Keratinocyte (primary cell): Measurements from ENCODE around the gene PUS7L. TPM values are rescaled to one million over a fixed set of nuclear protein-coding genes. Genes with fewer than 3 reads are reported as not detected.
"Not testable (repeated sequence)": the region's sequence is repeated elsewhere in the genome, so short reads cannot be mapped to it uniquely, and the experiment has no call there.

ENCODE experiments used
- DNase-seq: peaks from one replicate; pipeline ENCODE4 v3.0.0-alpha.2; 2011; ENCODE audit warnings: low read depth, missing footprints, low spot score
- FAIRE-seq: peaks from 2 replicates; lab custom pipeline; 2011; peaks lifted over from hg19 to GRCh38; lab: Jason Lieb, UNC
- H2AFZ ChIP-seq: 2 replicates; pipeline ENCODE4 v1.6.0; 2012; ENCODE audit warnings: low read length, control low read depth, inconsistent platforms; ENCODE audit not compliant: control insufficient read depth
- H3K27ac ChIP-seq: 2 replicates; pipeline ENCODE4 v1.5.1; 2011; ENCODE audit warnings: low read length; ENCODE audit not compliant: control insufficient read depth, insufficient read depth
- H3K27me3 ChIP-seq: 3 replicates; pipeline ENCODE4 v1.6.0; 2011; ENCODE audit warnings: low read length; ENCODE audit not compliant: control insufficient read depth, insufficient read depth; ENCODE audit errors: extremely low read depth
- H3K36me3 ChIP-seq, 2 experiments: 2 replicates in 1 of 2; 3 replicates in 1 of 2; pipeline ENCODE4 v1.5.1; 2011; ENCODE audit warnings: low read length in 2 of 2, mild to moderate bottlenecking in 1 of 2; ENCODE audit not compliant: control insufficient read depth in 2 of 2, insufficient read depth in 2 of 2; ENCODE audit errors: extremely low read depth in 1 of 2
- H3K4me1 ChIP-seq: 3 replicates; pipeline ENCODE4 v1.5.1; 2011; ENCODE audit warnings: low read length; ENCODE audit not compliant: control insufficient read depth, insufficient read depth; ENCODE audit errors: extremely low read depth
- H3K4me2 ChIP-seq: 3 replicates; pipeline ENCODE4 v1.6.0; 2011; ENCODE audit warnings: low read depth, low read length; ENCODE audit not compliant: control insufficient read depth, insufficient read depth; ENCODE audit errors: extremely low read depth
- H3K4me3 ChIP-seq, 3 experiments: fragments of 200-600 bp in 1 of 3; sonication (generic) in 1 of 3; 2 replicates in 2 of 3; 3 replicates in 1 of 3; pipeline ENCODE4 v1.5.1; 2011 to 2016; ENCODE audit warnings: low read length in 3 of 3, mild to moderate bottlenecking in 3 of 3, control low read depth in 2 of 3, inconsistent platforms in 1 of 3, low read depth in 1 of 3, mixed read lengths in 1 of 3, mixed run types in 1 of 3, moderate library complexity in 1 of 3; ENCODE audit not compliant: control insufficient read depth in 2 of 3, insufficient read depth in 2 of 3; ENCODE audit errors: extremely low read depth in 1 of 3
- H3K79me2 ChIP-seq: 2 replicates; pipeline ENCODE4 v1.6.0; 2012; ENCODE audit warnings: low read length; ENCODE audit not compliant: control insufficient read depth, insufficient read depth
- H3K9ac ChIP-seq: 3 replicates; pipeline ENCODE4 v1.6.0; 2011; ENCODE audit warnings: low read length; ENCODE audit not compliant: control insufficient read depth, insufficient read depth; ENCODE audit errors: extremely low read depth
- H3K9me1 ChIP-seq: 3 replicates; pipeline ENCODE4 v1.6.0; 2011; ENCODE audit warnings: low read length; ENCODE audit not compliant: control insufficient read depth, insufficient read depth; ENCODE audit errors: extremely low read depth
- H3K9me3 ChIP-seq: 2 replicates; pipeline ENCODE4 v1.5.1; 2012; ENCODE audit warnings: low read depth, low read length; ENCODE audit not compliant: control insufficient read depth
- H4K20me1 ChIP-seq: 3 replicates; pipeline ENCODE4 v1.6.0; 2011; ENCODE audit warnings: low read length; ENCODE audit not compliant: control insufficient read depth, insufficient read depth; ENCODE audit errors: extremely low read depth
- EZH2 ChIP-seq: IDR thresholded peaks from one replicate; pipeline ENCODE4 v1.6.1; 2012; ENCODE audit warnings: inconsistent platforms, mild to moderate bottlenecking, low read length, moderate library complexity
- dilution Hi-C: fragments of 300-500 bp; cut with MboI; formaldehyde crosslinking; loops from one replicate; pipeline ENCODE4 v1.7.0; 2020; ENCODE audit warnings: low sequenced_read_pairs; ENCODE audit not compliant: extremely low pct_ligation_motif_present
- polyA plus RNA-seq, 5 experiments: library from polyadenylated mRNA; depleted of rRNA in 3 of 5; stranded (reverse) in 3 of 5; stranded (forward) in 1 of 5; unstranded in 1 of 5; fragments of >200 nt; gene quantifications; 1 replicate in 1 of 5; 2 replicates in 3 of 5; 3 replicates in 1 of 5; pipeline versions ENCODE4 v1.2.1 to v1.2.3, GENCODE V29; 2011 to 2012; ENCODE audit warnings: missing spikeins in 2 of 5, low read depth in 1 of 5, low replicate concordance in 1 of 5
- TF ChIP-seq, protein P1 (sequence below), 3 experiments: IDR thresholded peaks in 1 of 3; conservative IDR thresholded peaks in 1 of 3; optimal IDR thresholded peaks in 1 of 3; 2 replicates in 2 of 3; 3 replicates in 1 of 3; pipeline versions ENCODE3 to v1.5.1; 2011; ENCODE audit warnings: low read length in 3 of 3, mild to moderate bottlenecking in 3 of 3, moderate library complexity in 2 of 3, control low read depth in 1 of 3, inconsistent platforms in 1 of 3; ENCODE audit not compliant: insufficient read depth in 2 of 3; ENCODE audit errors: extremely low read depth in 1 of 3

PUS7L gene
- polyA plus RNA-seq, 1 donor (not counting 4 experiments of a cell fraction or from before 2014, with no cell fraction given), result 10.8 TPM

- Histone ChIP-seq H2AFZ (no peak overlapping the region), H3K4me3 (no peak overlapping the region), H3K9ac (no peak overlapping the region), H4K20me1 (no peaks in the 10 kb centered on the region), H3K4me2 (no peak overlapping the region), H3K27me3 (no peaks in the 10 kb centered on the region), H3K4me1 (no peaks in the 10 kb centered on the region), H3K9me3 (no peaks in the 10 kb centered on the region), H3K9me1 (no peaks in the 10 kb centered on the region), H3K36me3 (no peaks in the 10 kb centered on the region), H3K79me2 (no peaks in the 10 kb centered on the region), H3K27ac (no peak overlapping the region)
- FAIRE-seq (no peak), DNase-seq (no peak)
- no peak for TF ChIP-seq EZH2
- TF ChIP-seq, protein P1, sequence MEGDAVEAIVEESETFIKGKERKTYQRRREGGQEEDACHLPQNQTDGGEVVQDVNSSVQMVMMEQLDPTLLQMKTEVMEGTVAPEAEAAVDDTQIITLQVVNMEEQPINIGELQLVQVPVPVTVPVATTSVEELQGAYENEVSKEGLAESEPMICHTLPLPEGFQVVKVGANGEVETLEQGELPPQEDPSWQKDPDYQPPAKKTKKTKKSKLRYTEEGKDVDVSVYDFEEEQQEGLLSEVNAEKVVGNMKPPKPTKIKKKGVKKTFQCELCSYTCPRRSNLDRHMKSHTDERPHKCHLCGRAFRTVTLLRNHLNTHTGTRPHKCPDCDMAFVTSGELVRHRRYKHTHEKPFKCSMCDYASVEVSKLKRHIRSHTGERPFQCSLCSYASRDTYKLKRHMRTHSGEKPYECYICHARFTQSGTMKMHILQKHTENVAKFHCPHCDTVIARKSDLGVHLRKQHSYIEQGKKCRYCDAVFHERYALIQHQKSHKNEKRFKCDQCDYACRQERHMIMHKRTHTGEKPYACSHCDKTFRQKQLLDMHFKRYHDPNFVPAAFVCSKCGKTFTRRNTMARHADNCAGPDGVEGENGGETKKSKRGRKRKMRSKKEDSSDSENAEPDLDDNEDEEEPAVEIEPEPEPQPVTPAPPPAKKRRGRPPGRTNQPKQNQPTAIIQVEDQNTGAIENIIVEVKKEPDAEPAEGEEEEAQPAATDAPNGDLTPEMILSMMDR (optimal IDR thresholded peaks at IDR 0.05 in 1 of 3, IDR thresholded peaks at IDR 0.05 in 1 of 3, conservative IDR thresholded peaks at IDR 0.05 in 1 of 3; ENCODE audit: extremely low read depth in 1 of 3, insufficient read depth in 2 of 3, low read length in 3 of 3), result no peak
- dilution Hi-C loops, result no loop called here
Observed at GRCh38 chr12:43722621-43723020, 36.0 kb downstream of the PUS7L start.

GRCh38 chr12:43711348-43711747 is 47.2 kb downstream of the PUS7L start:
- no peak for DNase-seq
- H3K9ac ChIP-seq, result no peak overlapping the region
- no peak for TF ChIP-seq EZH2
- H3K36me3 ChIP-seq, result no peaks in the 10 kb centered on the region
- H3K9me1 ChIP-seq, result no peaks in the 10 kb centered on the region
- H3K9me3 ChIP-seq, result no peaks in the 10 kb centered on the region
- no peaks in the 10 kb centered on the region for H3K27me3 ChIP-seq
- no peak overlapping the region for H2AFZ ChIP-seq
- H3K4me1 ChIP-seq, result no peaks in the 10 kb centered on the region
- H3K4me2 ChIP-seq, result no peak overlapping the region
- no peaks in the 10 kb centered on the region for H4K20me1 ChIP-seq
- no peak overlapping the region for H3K27ac ChIP-seq
- H3K79me2 ChIP-seq, result no peaks in the 10 kb centered on the region
- dilution Hi-C loops, result no loop called here
- no peak for FAIRE-seq
- no peak overlapping the region for H3K4me3 ChIP-seq

DNA sequence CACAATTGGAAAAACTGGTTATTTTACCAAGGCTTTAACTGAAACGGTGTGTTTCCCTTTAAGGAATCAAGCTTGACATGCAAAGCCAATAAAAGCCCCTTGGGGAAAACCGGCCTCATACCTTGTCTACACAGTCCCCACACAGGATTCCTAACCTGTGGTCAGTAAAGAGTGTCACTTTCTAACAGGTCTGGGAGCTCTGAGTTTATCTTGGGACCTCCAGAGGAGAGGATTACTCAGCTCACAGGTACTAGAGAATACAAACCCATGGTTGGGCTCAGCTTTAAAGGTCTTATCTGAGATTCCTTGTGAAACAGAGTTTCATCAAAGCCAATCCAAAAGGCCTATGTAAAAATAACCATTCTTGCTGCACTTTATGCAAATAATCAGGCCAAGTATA is 54.8 kb downstream of the PUS7L start:
- H4K20me1 ChIP-seq, H3K4me3 ChIP-seq, FAIRE-seq, H3K27me3 ChIP-seq, H3K27ac ChIP-seq, dilution Hi-C loops, H3K9ac ChIP-seq, H3K4me1 ChIP-seq, H2AFZ ChIP-seq, DNase-seq, H3K36me3 ChIP-seq, H3K9me1 ChIP-seq, H3K4me2 ChIP-seq, H3K9me3 ChIP-seq, H3K79me2 ChIP-seq: not testable (repeated sequence)

GRCh38 chr12:43701194-43701593 is 57.4 kb downstream of the PUS7L start:
- H3K36me3 ChIP-seq, H2AFZ ChIP-seq, H3K9ac ChIP-seq, H3K9me1 ChIP-seq, H3K4me2 ChIP-seq, FAIRE-seq, H3K27me3 ChIP-seq, H3K27ac ChIP-seq, H3K4me3 ChIP-seq, H3K79me2 ChIP-seq, DNase-seq, H3K9me3 ChIP-seq, H4K20me1 ChIP-seq, dilution Hi-C loops, H3K4me1 ChIP-seq: not testable (repeated sequence)
